Measurements from ENCODE around the gene IMMT.

Gene IMMT

DNA sequence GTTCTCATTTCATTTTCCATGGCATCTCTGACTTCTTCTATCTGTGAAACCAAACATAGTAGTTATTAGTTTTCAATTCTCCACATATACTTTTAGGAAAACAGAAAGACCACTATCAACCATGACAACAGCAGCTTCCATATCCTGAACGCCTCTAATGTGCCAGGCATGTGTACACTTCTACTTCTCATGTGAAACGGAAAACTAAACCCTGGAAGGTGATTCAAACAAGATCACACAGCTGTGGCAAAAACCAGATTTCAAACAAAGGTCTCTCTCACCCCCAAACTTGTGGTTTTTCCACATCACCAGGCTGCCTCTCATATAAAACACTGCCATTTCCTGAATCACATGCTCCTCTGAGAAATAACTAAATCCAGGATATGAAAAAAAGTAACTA, 47.5 kb downstream of the IMMT start:
- in situ Hi-C loops (cut with MboI; ENCODE audit: low sequenced_read_pairs), result no loop called here

DNA sequence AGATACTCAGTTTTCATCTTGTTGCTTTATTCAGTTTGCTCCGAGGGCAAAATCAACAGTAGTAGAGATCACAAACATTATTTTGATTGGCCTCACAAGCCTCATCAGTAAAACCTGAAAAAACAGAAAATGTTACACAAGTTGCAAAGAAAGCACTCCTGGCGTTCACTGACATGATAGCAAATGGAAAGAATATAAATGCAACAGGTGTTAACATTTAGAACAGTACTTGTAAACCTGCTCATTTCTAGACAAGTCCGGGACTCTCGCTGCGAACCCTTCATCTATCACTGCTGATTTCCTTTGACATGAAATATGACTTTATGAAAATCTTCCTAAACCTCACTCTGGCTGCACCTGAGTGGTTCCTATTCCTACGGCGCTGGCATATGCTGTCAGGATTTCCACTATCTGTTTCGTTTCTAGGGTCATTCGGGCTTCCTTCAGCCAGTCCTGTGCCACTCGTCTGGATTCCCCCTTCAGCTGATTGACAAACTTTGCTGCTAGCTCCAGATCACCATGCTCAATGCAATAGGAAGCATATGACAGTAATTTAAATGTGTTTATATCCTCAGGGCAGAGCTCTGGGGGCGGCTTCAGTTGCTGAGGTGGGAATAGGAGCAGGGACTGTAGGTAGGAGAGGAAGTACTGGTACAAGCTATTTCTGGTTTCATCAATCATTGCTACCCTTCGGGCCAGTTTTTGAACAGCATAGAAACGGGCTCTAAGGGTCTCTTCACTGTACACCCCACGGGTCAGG, 51.2 kb downstream of the IMMT start:
- in situ Hi-C loops (cut with MboI; ENCODE audit: low sequenced_read_pairs), result no loop called here

DNA sequence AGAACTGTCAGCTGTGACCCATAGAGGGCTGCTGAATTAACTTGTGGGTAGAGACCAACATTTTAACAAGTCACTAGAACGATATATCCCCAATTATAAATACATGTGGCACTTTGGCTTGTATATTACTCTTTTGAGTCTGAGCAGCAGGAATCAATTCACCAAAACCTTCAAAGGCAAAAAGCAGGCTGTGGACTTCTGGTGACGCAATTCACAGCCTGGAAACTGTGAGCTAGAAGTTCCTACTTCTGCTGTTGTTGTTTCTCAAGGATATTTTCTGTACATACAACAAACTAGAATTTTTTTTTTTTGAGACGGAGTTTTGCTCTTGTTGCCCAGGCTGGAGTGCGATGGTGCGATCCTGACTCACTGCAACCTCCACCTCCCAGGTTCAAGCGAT, 52.0 kb downstream of the IMMT start:
- in situ Hi-C loops (cut with MboI; ENCODE audit: low sequenced_read_pairs), result no loop called here

DNA sequence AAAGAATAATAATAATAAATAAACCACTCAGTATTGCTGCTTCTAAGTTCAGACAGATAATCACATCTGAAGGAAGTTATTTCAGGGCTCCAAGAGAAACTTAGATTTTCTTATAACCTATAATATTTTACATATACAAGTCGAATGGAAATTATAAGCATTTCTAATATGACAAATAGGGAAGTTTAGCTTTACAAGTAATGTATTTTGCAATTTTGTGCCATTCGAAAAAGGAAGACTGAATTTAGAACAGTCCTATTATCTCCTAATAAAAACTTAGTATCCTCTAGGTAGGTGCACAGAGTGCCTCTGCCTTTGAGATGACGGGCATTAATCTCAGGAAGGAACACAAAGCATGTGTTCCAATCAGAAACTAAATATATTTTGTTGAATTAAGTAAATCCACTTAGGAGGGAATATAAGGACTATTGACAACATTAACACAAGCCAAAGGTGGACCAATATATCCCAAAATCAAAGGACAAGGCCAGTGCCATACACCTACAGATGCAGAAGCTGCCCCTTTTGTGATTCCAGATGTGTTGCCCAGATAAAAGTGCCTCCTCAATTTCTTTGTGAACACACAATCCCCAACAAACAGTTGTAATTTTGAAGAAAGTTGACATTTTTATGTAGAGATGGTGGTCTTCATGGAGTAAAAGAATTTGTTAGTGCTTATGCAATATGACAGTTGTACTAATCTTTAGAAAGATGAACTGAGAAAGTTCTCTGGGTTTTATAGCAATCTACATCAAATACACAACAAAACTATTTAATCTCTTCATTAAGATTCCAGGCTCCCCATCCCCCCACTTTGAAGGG, 52.6 kb downstream of the IMMT start:
- in situ Hi-C loops (cut with MboI; ENCODE audit: low sequenced_read_pairs), result no loop called here

DNA sequence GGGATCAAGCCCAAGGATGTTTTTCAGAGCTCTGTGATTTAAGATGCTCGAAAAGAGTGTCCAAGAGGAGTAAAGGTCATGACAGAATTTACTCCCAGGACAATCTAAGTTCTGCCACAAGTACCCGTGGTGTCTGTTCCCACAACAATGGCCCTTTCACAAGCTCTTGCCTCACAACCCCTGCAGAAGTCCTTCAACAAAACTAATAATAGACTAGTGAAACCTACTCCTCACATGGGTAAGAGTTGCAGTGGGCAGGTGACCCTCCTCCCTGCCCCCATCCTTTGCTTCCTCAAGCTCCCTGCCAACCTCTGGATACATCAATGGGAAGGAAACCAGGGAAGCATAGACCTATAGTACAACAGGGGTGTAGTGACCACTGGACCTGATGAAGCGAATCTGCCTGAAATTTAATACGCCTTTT, 54.3 kb downstream of the IMMT start:
- in situ Hi-C loops (cut with MboI; ENCODE audit: low sequenced_read_pairs), result no loop called here

DNA sequence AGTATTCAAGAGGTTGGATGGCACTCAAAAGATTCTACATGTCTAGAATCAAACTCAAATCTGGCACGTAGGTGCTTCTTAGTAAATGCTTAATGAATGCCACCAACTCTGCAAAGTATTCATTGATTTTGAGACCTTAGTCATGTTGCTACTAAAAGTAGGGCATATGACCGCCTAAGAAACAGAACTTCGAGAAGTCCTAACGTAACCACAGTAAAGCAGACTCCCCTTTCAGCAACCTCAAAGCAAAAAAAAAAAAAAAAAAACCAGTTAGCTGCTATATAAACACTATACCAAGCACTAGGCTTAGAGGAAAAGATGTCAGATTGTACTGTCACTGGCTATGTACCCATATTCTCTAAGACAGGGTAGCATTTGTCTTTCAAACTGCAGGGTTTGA, 55.3 kb downstream of the IMMT start:
- in situ Hi-C loops (cut with MboI; ENCODE audit: low sequenced_read_pairs), result no loop called here

DNA sequence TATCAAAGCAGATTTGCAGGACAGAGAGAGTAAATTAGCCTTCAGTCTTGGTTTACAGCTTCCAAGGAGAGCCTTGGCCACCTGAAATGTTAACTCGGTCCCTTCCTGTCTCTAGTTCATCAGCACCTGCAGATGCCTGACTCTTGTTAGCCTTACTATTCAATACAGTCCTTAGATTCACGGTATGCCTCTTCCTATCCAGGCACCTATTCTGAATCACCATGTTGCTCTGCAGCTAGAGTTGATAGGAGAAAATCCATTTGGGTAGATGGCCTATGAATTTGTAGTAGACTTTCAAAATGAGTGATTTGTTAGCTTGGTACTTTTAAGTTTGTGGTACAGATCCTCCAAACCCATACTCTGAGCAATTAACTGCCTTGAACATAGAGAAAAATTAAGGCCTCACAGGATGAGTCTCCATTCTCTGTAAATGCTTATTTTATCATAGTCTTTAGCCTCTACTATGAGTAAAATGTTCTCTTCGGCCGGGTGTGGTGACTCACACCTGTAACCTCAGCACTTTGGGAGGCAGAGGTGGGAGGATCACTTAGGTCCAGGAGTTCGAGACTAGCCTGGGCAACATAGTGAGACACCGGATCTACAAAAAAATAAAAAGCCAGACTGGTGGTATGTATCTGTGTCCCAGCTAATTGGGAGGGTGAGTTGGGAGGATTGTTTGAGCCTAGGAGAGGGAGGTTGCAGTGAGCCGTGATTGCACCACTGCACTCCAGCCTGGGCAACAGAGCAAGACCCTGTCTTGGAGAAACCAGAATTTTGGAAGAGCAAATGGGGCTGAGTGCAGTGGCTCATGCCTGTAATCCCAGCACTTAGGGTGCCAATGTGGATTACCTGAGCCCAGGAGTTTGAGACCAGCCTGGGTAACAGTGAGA, 56.3 kb downstream of the IMMT start:
- in situ Hi-C loops (cut with MboI; ENCODE audit: low sequenced_read_pairs), result no loop called here

DNA sequence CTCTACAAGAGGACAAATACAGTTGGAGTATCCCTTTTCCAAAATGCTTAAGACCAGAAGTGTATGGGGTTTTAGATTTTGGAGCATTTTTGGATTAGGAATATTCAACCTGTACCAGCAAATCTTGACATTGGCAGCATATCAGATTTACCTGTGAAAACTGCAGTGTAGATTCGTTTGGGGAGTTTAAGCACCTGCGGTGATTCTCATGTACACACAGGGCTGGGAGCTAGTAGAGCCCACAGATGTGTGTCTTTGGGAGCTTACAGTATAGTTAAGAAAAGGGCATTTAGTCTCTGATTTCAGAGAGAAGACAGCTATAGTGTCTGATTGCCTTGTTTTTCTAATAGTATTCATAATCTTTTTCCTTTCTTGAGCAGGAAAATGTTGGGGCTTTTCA, 59.1 kb downstream of the IMMT start:
- in situ Hi-C loops (cut with MboI; ENCODE audit: low sequenced_read_pairs), result no loop called here

DNA sequence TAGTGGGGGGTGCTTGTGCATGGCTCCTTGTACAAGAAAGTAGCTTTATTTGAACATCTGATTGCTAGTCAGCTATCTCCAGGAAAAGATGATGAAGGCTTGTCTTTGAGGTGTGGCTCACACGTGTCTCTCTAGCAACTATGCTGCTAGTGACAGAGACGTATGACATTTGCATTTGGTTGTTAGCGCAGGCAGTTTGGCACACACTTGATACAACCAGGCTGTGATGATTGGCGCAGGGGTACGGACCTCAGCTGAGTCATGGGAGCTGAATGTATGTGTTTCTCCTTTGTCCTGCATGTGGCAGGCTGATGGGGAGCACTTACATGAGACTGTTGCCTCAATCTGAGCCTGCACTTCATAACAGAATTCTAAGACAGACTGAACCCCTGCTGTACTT, 59.6 kb downstream of the IMMT start:
- in situ Hi-C loops (cut with MboI; ENCODE audit: low sequenced_read_pairs), result no loop called here

DNA sequence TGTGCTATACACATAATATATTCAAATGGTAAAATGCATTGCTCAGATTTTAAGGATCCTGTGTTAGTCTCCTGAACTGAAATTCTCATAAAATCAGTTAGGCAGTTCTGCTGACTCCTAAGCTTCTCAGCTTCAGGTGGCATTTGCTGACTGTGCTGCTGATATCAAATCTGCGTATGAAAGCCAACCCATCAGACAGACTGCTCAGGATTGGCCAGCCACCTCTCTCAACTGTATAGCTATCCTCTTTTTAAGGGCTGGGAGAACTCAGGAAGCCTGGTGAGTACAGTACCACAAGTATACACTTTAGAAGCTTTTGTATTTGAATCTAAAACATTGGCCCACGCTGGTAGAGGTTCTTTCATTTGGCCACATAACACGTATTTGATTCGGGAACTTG, 60.6 kb downstream of the IMMT start:
- in situ Hi-C loops (cut with MboI; ENCODE audit: low sequenced_read_pairs), result no loop called here

DNA sequence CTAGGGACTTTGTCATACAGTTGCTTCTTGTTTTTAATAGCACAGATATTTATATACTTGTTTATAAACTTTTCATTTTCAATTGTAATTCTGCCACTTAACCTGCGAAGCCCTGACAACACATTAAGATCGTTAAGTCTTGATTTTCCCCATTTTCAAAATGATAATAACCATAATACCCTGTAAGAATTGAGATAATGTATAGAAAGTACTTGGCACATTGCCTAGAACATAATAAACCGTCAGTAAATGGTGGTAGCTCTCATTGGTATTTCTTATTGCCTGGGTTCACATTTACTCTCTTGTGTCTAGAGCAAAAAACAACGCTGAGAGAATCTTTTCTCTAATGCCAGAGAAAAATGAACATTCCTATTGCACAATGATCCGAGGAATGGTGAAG, 70.6 kb downstream of the IMMT start:
- in situ Hi-C loops (cut with MboI; ENCODE audit: low sequenced_read_pairs), result no loop called here

DNA sequence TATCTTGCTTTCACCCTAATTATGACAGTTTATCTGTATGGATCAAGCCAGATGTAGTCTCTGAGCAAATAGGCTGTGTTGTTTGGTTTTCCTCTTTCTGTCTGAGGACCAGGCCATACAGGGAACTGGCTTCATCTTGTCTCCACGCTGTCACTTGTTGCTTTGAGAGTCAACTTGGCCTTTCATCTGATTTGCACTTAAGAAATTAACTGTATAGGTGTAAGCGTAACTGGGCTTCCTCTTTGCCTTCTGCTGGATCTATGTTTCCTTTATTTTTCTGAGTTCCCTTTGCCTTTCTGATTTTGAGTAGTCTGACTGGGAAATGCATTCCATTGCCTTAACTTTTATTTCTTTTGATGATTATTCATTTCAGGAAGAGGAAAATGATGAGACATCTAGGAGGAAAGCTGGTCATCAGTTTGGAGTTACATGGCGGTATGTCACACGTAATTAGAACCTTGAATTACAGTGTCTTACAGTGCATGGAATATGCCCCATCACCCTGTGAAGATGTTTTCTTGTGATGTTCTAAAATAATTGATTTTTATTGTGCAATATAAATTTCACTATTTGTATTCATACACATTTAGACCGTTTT, 71.8 kb downstream of the IMMT start:
- in situ Hi-C loops (cut with MboI; ENCODE audit: low sequenced_read_pairs), result no loop called here

DNA sequence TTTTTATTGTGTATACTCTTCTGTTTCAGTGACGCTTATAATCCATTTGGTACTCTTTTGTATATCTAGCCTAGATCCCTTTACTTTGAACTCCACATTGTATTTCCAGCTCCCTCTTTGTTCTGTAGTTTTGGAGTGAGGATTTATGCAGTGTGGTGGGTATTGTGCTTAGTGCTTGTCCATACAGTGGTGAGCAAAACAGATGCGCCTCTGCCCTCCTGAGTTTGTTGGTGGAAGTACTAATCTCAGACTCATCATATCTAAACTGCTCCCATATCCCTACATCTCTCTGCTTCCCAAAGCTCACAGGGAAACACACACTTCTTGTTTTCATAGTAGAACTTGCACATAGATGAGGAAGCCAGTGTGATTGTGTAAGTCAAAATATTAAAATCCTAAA, 77.1 kb downstream of the IMMT start:
- in situ Hi-C loops (cut with MboI; ENCODE audit: low sequenced_read_pairs), result no loop called here

DNA sequence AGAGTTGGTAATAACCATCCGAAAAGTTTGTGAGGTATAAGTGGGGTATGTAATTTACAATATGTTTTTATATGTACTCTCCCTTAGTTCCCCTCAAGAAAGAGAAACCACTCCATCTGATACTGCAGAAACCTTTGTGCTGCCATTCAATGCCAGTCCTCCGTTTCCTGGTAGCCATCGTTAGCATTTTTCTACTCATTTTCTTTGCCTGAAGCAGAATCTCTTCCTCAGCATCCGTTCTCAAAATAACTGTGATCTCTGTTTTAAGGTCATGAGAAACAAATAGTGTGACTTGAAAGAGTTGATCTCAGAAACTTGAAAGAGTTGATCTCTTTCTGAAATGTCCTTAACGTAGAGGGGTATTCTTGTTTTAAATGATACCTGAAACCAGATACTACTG, 88.2 kb downstream of the IMMT start:
- in situ Hi-C loops (cut with MboI; ENCODE audit: low sequenced_read_pairs), result no loop called here

DNA sequence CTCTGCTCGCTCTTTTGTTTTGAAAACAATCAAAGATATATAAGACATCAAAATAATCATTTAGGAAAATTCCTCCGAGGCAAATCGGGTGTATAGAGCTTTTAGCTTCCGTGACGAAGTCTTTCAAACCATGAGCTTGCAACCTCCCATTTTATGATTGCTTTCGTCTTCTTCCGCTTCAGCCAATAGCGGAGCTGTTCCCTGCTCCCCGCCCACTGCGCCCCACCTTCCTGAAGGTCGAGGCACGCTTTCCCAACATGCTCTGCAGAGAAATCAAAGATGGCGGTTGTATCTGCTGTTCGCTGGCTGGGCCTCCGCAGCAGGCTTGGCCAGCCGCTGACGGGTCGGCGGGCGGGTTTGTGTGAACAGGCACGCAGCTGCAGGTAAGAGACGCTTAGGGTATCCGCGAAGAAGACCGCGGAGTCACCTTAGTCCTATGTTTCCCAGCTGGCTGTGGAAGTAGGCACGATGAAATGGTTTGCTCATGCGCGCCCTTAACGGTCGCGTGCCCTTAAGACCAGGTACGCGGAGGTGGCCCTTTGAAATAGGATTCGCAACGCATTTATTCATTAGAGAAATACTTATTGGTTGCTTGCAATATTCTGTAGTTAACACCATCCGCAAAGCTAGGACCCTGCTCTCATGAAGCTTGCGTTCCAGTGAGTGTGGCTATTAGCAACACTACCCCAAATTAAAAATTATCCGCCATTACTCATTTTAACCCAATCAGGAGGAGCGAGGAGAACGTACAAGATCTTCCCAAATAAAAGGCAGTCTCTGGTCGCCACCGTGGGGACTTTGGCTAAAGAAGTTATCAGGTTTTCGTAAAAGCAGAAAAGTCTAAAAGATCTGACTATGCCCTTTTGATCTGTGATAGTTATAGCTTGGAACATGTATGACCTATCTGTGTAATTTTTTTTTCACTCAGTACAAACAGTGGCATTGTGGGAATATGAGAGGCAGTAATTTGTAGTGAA, 89.0 kb downstream of the IMMT start, which contains the start of gene PTCD3:
Gene PTCD3, plus strand, starts transcription at position 267 of the 977 bp plus-strand sequence. Its CDS starts 13 bp downstream, at position 280.
- in situ Hi-C loops (cut with MboI; ENCODE audit: low sequenced_read_pairs), result no loop called here

DNA sequence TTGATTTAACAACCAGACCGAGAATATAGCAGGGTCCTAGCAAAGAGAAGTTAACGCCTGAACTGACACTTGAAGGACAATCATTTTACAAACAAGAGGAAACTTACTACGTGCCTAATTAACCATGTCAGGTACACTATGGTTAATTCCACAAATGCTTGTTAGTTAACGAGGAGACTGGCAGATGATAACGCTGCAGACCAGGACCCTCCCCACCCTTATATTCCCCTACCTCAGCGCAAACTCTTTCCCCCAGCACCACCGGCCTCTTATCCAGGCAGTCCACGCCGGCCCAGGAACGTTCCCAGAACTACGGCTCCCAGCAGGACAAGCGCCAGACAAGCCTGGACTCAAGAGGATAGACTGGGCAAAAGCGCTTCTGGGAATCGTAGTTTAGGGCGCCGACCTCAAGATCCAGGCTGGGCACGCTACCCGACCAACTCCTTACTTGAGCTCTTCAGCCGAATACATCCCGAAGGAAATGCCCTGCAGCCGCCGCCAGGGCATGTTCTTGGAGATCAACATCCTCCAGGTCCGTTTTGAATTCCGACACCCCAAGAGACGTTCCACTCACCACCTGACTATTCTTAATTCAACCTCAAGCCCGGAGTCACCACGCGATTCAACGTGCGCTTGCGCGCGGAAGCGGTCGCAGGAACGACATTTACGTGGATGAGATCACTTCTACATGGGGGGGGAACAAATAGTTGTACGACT, 89.9 kb downstream of the IMMT start, which contains the start of gene POLR1A:
Gene POLR1A, minus strand, starts transcription at position 635 of the 717 bp plus-strand sequence. Its CDS starts 110 bp downstream, at position 525.
- in situ Hi-C loops (cut with MboI; ENCODE audit: low sequenced_read_pairs), result no loop called here

DNA sequence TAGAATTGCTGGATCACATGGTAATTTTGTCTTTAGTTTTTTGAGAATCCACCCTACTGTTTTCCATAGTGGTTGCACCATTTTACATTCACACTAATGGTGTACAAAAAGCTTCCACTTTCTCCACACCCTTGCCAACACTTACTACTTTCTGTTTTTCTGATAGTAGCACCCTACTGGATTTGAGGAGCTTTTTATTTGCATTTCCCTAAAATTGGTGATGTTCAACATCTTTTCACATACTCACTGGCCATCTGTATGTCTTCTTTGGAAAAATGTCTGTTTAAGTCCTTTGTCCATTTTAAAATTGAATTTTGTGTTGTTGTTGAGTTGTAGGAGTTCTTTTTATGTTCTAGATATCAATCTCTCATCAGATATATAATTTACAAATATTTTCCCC, 93.1 kb downstream of the IMMT start:
- in situ Hi-C loops (cut with MboI; ENCODE audit: low sequenced_read_pairs), result no loop called here

DNA sequence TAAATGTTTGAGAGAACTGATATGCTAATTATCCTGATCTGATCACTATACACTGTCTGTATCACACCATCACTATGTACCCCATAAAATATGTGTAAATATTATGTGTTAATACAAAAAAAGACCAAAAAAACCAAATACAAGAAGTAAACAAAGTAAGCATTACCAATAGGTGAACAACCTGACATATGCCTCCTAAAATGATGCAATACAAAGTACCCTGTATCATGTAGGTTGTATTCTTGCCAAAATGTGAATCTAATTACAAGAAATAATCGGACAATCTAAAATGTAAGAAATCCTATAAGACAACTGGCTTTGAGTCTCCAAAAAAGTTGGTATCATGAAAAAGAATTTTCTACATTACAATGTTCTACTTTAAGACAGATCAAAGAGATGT, 97.3 kb downstream of the IMMT start:
- in situ Hi-C loops (cut with MboI; ENCODE audit: low sequenced_read_pairs), result no loop called here

Data from HL-60/S4 (cell line).